Activated naive CD4-positive, alpha-beta T cell treated with anti-CD3 and anti-CD28 coated beads, Interleukin-2, amount 50 U/mL, for 72 hours (primary cell): ENCODE measurements around the gene ARFGAP2. TPM values are rescaled to one million over a fixed set of nuclear protein-coding genes. Genes with fewer than 3 reads are reported as not detected.
"Not testable (repeated sequence)": the region's sequence is repeated elsewhere in the genome, so short reads cannot be mapped to it uniquely, and the experiment has no call there.

ENCODE experiments used
- ATAC-seq, 2 donors: fragments of 150-1000 bp; cut with Tn5 transposase; 2 replicates each; pipeline ENCODE4 v1.10.0; 2021; ENCODE audit warnings: mild to moderate bottlenecking in 2 of 2, moderate library complexity in 2 of 2
- DNase-seq, 2 donors: peaks; one replicate each; pipeline ENCODE4 v3.0.0; 2021 to 2022; ENCODE audit warnings: low spot score in 2 of 2
- H3K27ac Mint-ChIP-seq, 2 donors: one replicate each; pipeline ENCODE4 v1.8.0; 2022; ENCODE audit warnings: mild to moderate bottlenecking in 2 of 2, mixed read lengths in 2 of 2
- H3K36me3 Mint-ChIP-seq, 2 donors: one replicate each; pipeline ENCODE4 v1.8.0; 2022; ENCODE audit warnings: mixed read lengths in 2 of 2
- H3K9me3 Mint-ChIP-seq, 2 donors: one replicate each; pipeline ENCODE4 v1.8.0; 2022; ENCODE audit warnings: mixed read lengths in 2 of 2
- total RNA-seq, 2 donors: library from RNA; stranded (reverse); gene quantifications; one replicate each; pipeline ENCODE4 v1.2.3, GENCODE V29; 2022

ARFGAP2 gene
- total RNA-seq = 100 to 1,000 TPM in 1 of 2 donors, 10 to 100 TPM in 1; 84.8 to 125 TPM

DNA sequence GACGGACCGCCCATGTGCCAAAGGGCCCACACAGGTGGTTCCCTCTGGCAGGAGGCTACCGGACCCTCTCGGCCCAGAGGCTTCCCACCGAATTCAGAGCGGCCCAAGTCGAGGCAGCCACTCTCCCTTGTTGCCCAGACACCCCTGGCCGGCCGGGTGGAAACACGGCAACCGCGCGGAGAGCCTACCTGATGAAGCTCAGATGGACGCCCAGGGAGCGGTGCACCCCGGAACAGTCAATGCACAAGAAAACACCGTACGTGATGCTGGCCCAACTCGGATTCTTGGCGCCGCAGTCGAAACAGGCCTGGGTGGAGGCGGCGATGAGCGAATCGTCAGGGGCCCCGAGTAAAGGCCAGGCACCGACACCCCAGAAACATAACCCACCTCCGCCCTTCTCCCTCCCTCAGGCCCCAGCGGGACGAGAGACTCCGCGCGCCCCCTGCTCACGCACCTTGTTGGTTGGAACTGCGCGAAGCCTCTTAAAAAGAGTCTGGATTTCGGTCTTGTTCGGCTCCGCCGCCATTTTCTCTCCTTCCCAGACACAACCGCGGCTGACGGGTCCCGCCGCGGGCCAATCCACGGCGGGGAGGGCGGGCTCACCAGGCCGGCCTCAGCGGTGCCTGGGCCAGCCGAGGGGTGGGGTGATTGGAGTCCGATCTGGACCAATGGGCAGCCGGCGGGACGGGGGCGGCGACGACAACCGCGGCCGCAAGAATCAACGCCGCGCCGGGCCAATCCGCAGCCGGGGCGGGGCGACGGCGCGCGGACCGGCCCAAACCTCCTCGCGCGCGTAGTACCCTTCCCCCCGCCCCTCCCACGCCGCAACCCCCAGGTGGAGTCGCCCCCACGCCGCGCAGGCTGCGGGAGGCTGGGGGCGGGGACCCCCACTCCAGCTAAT is at the start of gene ARFGAP2:
Gene ARFGAP2 (minus strand): TSS at position 552 of the 901 bp plus-strand sequence. CDS start 26 bp downstream, at position 526.
- peaks cover 13 to 17% of the 10 kb centered on the region in 2 donors for H3K36me3 Mint-ChIP-seq
- H3K9me3 Mint-ChIP-seq = no peaks in the 10 kb centered on the region
- ATAC-seq (peak; percentile 95 to 97), DNase-seq (peak; percentile 97)
- H3K27ac Mint-ChIP-seq = peak within 1 kb of the TSS; percentile 97 to 100

DNA sequence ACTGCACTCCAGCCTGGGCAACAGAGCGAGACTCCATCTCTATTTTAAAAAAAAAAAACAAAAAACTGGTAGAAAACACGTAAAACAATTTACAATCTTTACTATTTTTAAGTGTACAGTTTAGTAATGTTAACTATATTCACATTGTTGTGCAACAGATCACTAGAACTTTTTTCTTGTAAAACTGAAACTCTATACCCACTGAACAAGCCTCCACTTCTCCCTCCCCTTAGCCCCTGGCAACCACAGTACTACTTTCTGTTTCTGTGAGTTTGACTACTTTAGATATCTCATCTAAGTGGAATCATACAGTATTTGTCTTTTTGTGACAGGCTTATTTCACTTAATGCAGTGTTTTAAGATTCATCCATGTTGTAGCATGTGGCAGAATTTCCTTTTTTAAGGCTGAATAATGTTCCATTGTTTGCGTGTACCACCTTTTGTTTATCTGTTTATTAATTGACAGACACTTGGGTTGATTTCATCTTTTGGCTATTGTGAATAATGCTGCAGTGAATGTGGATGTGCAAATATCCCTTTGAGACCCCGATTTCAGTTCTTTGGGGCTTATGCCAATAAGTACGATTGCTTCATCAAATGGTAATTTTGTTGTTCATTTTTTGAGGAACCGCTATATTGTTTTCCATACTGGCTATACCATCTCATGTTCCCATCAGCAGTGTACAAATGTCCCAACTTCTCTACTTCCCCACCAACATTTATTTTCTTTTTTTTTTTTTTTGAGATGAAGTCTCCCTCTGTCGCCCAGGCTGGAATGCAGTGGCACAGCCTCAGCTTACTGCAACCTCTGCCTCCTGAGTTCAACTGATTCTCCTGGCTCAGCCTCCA is 49.1 kb upstream of the ARFGAP2 start:
- H3K27ac Mint-ChIP-seq = peak overlapping the region in 1 of 2 donors; percentile 50
- ATAC-seq (peak; percentile 96 to 98), DNase-seq (no peak)
- H3K9me3 Mint-ChIP-seq = no peaks in the 10 kb centered on the region
- peaks cover 16 to 37% of the 10 kb centered on the region in 2 donors for H3K36me3 Mint-ChIP-seq

DNA sequence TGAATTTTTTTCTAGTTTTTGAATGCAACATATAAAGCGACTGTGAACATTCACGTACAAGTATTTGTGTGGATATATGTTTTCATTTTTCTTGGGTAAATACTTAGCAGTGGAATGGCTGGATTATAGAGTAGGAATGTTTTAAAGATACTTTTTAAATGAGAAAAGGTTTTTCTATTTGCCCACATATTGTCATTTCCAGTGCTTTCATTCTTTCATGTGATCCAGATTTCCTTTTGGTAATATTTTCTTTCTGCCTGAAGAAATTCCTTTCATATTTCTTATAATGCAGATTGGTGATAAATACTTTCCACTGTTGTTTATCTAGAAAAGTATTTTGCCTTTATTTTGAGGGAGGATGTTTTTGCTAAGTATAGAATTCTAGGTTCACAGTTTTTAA is 46.0 kb upstream of the ARFGAP2 start:
- peaks cover 25 to 48% of the 10 kb centered on the region in 2 donors for H3K36me3 Mint-ChIP-seq
- H3K27ac Mint-ChIP-seq = no peak overlapping the region
- no peak for ATAC-seq
- DNase-seq = no peak
- no peaks in the 10 kb centered on the region for H3K9me3 Mint-ChIP-seq

GRCh38 chr11:47220401-47220821 is 43.7 kb upstream of the ARFGAP2 start:
- ATAC-seq (no peak), DNase-seq (no peak)
- Mint-ChIP-seq H3K9me3 (no peaks in the 10 kb centered on the region), H3K27ac (peak overlapping the region; percentile 38 to 76), H3K36me3 (peaks cover 38 to 50% of the 10 kb centered on the region in 2 donors)

- no peaks in the 10 kb centered on the region for H3K9me3 Mint-ChIP-seq
- ATAC-seq (peak; percentile 49 to 61), DNase-seq (peak; percentile 59 to 86)
- peaks cover 44 to 50% of the 10 kb centered on the region in 2 donors for H3K36me3 Mint-ChIP-seq
- peak overlapping the region; percentile 100 for H3K27ac Mint-ChIP-seq
These were observed 39.6 kb upstream of the ARFGAP2 start for GRCh38 chr11:47216121-47216798.

DNA sequence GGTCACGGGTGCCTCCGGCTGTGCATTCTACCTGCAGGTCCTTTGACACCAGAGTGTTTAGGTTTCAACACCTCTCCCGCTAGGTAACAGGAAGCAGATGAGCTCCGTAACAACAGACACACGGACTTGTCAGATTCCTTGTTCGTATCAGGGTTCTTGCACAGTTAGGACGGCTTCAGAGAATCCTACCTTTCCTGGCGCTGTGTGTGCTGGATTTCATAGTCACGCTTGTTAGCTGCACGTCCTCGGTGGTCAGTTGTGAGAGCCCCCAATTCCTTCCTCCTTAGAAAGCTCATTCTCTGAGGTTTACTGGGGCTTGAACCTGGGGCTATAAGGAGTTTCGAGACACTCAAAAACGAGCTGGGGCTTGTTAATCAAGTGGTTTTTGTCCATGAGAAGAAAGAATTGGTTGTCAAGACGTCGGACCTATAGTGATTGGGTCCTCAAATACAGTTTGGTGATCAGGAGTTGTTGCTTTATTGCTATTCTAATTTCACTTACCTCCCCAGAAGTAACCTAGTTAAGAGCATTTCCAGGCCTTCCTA is 38.8 kb upstream of the ARFGAP2 start:
- Mint-ChIP-seq H3K27ac (peak overlapping the region; percentile 100), H3K9me3 (no peaks in the 10 kb centered on the region), H3K36me3 (peaks cover 42 to 47% of the 10 kb centered on the region in 2 donors)
- ATAC-seq (no peak), DNase-seq (no peak)

GRCh38 chr11:47213950-47214565 is 37.4 kb upstream of the ARFGAP2 start:
- DNase-seq = peak; percentile 84 to 90
- Mint-ChIP-seq H3K9me3 (no peaks in the 10 kb centered on the region), H3K27ac (peak overlapping the region; percentile 100), H3K36me3 (peaks cover 34 to 35% of the 10 kb centered on the region in 2 donors)
- peak; percentile 81 to 82 for ATAC-seq

- Mint-ChIP-seq H3K36me3 (peaks cover 26 to 27% of the 10 kb centered on the region in 2 donors), H3K9me3 (no peaks in the 10 kb centered on the region), H3K27ac (peak overlapping the region in 1 of 2 donors; percentile 50)
- ATAC-seq (no peak), DNase-seq (no peak)
These were observed 36.3 kb upstream of the ARFGAP2 start for GRCh38 chr11:47212938-47213337.

GRCh38 chr11:47208628-47209027 is 31.9 kb upstream of the ARFGAP2 start:
- Mint-ChIP-seq H3K27ac (no peak overlapping the region), H3K36me3 (no peaks in the 10 kb centered on the region)
- no peak for ATAC-seq

DNA sequence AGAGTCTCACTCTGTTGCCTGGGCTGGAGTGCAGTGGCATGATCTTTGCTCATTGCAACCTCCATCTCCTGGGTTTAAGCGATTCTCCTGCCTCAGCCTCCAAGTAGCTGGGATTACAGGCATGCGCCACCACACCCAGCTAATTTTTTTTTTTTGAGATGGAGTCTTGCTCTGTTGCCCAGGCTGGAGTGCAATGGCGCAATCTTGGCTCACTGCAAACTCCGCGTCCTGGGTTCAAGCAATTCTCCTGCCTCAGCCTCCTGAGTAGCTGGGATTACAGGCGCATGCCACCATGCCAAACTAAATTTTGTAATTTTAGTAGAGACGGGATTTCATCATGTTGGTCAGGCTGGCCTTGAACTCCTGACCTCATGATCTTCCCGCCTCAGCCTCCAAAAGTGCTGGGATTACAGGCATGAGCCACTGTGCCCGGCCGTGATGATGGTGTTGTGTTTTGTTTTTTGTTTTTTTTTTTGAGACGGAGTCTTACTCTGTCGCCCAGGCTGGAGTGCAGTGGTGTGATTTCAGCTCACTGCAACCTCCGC is 31.4 kb upstream of the ARFGAP2 start:
- H3K36me3 Mint-ChIP-seq, DNase-seq, H3K9me3 Mint-ChIP-seq, ATAC-seq: not testable (repeated sequence)
- peak overlapping the region in 1 of 2 donors; percentile 6 for H3K27ac Mint-ChIP-seq

More at GRCh38 chr11:47208628-47209027, 31.9 kb upstream of the ARFGAP2 start:
- DNase-seq = no peak
- no peaks in the 10 kb centered on the region for H3K9me3 Mint-ChIP-seq

GRCh38 chr11:47207459-47207858 is 30.8 kb upstream of the ARFGAP2 start:
- DNase-seq = no peak
- H3K9me3 Mint-ChIP-seq = no peaks in the 10 kb centered on the region
- no peak for ATAC-seq
- no peak overlapping the region for H3K27ac Mint-ChIP-seq
- H3K36me3 Mint-ChIP-seq = no peaks in the 10 kb centered on the region

- H3K9me3 Mint-ChIP-seq, DNase-seq, H3K36me3 Mint-ChIP-seq, H3K27ac Mint-ChIP-seq, ATAC-seq: not testable (repeated sequence)
These were observed 29.9 kb upstream of the ARFGAP2 start for GRCh38 chr11:47206577-47206976.

GRCh38 chr11:47204637-47204989 is 27.9 kb upstream of the ARFGAP2 start:
- DNase-seq (no peak), ATAC-seq (no peak)
- H3K9me3 Mint-ChIP-seq = no peaks in the 10 kb centered on the region
- no peak overlapping the region for H3K27ac Mint-ChIP-seq
- no peaks in the 10 kb centered on the region for H3K36me3 Mint-ChIP-seq

GRCh38 chr11:47202576-47202975 is 25.9 kb upstream of the ARFGAP2 start:
- Mint-ChIP-seq H3K9me3 (no peaks in the 10 kb centered on the region), H3K27ac (no peak overlapping the region), H3K36me3 (no peaks in the 10 kb centered on the region)
- no peak for DNase-seq
- no peak for ATAC-seq

DNA sequence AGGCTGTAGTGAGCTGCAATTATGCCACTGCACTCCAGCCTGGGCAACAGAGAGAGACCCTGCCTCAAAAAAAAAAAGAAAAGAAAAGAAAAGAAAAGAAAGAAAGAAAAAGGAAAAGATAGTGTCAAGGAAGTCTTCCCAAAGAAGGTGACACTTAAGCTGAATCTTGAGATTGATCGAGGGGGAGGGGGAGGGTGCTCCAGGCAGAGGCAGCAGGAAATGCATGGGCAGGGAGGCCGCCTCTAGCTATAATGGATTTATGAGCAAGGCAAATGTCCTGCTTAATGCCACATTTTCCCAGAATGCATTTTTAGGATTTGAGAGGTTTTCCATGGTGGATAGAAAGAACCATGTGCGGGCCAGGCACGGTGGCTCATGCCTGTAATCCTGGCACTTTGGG is 24.3 kb upstream of the ARFGAP2 start:
- H3K36me3 Mint-ChIP-seq = no peaks in the 10 kb centered on the region
- no peak overlapping the region for H3K27ac Mint-ChIP-seq
- ATAC-seq = no peak
- no peak for DNase-seq
- no peaks in the 10 kb centered on the region for H3K9me3 Mint-ChIP-seq

DNA sequence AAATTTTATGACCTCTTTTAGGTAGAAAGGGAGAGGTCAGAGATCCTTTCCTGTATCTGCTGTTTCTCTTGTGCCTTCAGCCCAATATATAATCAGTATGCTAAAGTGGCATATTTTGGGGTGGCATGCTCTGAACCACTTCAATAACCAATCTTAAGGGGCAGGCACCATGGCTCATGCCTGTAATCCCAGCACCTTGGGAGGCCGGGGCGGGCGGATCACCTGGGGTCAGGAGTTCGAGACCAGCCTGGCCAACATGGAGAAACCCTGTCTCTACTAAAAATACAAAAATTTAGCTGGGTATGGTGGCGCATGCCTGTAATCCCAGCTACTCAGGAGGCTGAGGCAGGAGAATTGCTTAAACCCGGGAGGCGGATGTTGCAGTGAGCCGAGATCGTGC is 21.5 kb upstream of the ARFGAP2 start:
- H3K36me3 Mint-ChIP-seq, H3K9me3 Mint-ChIP-seq, DNase-seq, ATAC-seq: not testable (repeated sequence)
- H3K27ac Mint-ChIP-seq = peak overlapping the region in 1 of 2 donors; percentile 56
